GM10266 (cell line): ENCODE measurements around the gene YBEY.

Experiments used
- DNase-seq: peaks from one replicate; pipeline ENCODE4 v3.0.0; 2012; ENCODE audit errors: extremely low spot score
- TF ChIP-seq, protein P1 (sequence below): IDR thresholded peaks from 2 replicates; pipeline ENCODE4 v1.5.1; 2012; ENCODE audit warnings: mild to moderate bottlenecking, low read depth; ENCODE audit not compliant: control insufficient read depth, insufficient read depth; ENCODE audit errors: missing control alignments

YBEY gene

DNA sequence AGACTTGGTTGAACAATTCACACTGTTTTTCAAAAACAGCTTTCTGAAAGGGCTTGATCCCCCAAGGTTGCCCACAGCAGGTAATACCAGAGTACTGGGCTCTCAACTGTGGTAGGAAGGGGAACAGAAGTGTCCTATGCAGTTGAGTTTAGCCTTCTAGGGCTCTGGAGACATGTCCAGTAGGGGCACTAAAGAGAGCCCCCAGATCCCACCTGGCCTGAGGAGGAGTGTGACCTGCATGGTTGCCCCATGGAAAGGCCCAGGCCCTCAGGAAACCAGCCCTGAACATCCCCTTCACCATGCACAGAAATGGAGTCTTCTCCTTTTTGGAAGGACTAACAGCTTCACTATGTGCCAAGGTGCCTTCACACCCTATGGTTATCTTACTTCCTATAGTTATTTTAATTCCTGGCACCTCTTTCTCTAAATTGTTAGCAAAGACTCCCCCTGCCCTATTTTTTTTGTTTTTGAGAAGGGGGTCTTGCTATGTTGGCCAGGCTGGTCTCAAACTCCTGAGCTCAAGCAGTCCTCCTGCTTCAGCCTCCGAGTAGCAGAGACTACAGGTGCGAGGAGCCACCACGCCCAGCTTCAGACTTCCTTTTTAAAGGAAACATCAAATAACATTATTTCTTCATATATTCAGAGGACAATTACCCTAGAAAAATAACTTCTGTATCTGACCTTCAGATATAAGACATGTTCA is 40.8 kb upstream of the YBEY start:
- DNase-seq = no peak
- TF ChIP-seq, protein P1, sequence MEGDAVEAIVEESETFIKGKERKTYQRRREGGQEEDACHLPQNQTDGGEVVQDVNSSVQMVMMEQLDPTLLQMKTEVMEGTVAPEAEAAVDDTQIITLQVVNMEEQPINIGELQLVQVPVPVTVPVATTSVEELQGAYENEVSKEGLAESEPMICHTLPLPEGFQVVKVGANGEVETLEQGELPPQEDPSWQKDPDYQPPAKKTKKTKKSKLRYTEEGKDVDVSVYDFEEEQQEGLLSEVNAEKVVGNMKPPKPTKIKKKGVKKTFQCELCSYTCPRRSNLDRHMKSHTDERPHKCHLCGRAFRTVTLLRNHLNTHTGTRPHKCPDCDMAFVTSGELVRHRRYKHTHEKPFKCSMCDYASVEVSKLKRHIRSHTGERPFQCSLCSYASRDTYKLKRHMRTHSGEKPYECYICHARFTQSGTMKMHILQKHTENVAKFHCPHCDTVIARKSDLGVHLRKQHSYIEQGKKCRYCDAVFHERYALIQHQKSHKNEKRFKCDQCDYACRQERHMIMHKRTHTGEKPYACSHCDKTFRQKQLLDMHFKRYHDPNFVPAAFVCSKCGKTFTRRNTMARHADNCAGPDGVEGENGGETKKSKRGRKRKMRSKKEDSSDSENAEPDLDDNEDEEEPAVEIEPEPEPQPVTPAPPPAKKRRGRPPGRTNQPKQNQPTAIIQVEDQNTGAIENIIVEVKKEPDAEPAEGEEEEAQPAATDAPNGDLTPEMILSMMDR = no peak

GRCh38 chr21:46246345-46246744 is 39.8 kb upstream of the YBEY start:
- TF ChIP-seq, protein P1 = no peak
- DNase-seq = no peak

- TF ChIP-seq, protein P1 = no peak
- no peak for DNase-seq
These were observed 38.3 kb upstream of the YBEY start for GRCh38 chr21:46247699-46248421.

DNA sequence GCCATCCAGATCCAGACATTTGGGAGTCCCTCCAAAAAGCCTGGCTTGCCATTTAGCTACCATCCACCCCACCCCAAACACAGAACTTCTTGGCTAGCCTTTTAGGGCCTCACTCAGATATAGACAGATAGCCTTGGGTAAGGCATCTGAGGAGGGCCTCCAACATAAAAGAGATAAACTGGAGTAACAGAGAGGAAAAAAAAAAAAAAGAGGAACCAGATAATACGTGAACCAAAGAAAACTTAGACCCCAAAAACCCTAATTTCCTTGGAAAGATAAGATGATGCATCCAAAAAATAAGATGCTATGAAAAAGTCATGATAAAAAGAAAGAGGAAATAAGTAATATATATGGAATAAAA is 37.7 kb upstream of the YBEY start:
- DNase-seq = no peak
- TF ChIP-seq, protein P1 = no peak

DNA sequence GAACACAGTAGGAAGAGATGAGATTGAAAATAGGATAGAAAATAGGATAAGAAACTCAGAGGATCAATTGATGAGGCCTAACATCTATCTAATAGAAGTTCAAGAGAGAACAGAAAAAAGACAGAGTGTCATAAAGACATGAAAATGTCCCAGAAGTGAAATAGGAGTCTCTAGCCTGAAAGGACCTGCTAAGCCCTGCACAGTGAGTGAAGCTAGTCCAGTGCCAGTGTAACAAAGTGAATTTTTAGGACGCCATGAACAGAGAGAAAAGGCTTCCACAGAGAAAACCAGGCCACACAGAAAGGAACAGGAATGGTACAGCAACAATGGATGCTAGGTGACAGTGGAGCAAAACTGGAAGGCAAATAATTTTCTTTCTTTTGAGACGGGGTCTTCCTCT is 37.3 kb upstream of the YBEY start:
- TF ChIP-seq, protein P1 = no peak

GRCh38 chr21:46250146-46250725 is 35.9 kb upstream of the YBEY start:
- DNase-seq = no peak
- TF ChIP-seq, protein P1 = no peak

More for the DNA sequence above, 37.3 kb upstream of the YBEY start:
- DNase-seq = no peak

- DNase-seq = no peak
- TF ChIP-seq, protein P1 = no peak
These were observed 33.3 kb upstream of the YBEY start for GRCh38 chr21:46252840-46253239.
